Measurements from ENCODE around the gene BFSP2. TPM values are rescaled to one million over a fixed set of nuclear protein-coding genes. Genes with fewer than 3 reads are reported as not detected.

The BFSP2 gene
- total RNA-seq, 1 donor from 2014 or later = not detected

DNA sequence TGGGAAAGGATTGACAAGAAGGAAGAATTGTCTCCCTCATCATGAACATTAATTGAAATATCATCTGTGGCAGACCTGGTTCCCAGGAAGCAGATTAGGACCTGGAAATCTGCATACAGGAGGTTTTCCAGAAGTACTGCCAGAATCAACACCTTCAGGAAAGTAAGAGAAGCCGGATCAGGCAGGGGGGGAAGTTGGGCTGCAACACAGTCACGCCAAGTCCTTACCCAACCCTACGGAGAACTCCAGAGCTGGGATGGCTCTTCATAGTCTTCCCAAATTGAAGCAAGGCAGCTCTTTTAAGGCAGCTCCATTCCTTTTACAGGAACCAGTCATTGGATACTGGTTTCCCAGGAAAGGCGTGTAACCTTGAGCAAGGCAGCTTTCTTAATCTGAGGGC, 35.2 kb upstream of the BFSP2 start:
- no peak overlapping the region for H3K4me3 ChIP-seq (ENCODE audit: low read depth, low read length)
- TF ChIP-seq, protein P1, sequence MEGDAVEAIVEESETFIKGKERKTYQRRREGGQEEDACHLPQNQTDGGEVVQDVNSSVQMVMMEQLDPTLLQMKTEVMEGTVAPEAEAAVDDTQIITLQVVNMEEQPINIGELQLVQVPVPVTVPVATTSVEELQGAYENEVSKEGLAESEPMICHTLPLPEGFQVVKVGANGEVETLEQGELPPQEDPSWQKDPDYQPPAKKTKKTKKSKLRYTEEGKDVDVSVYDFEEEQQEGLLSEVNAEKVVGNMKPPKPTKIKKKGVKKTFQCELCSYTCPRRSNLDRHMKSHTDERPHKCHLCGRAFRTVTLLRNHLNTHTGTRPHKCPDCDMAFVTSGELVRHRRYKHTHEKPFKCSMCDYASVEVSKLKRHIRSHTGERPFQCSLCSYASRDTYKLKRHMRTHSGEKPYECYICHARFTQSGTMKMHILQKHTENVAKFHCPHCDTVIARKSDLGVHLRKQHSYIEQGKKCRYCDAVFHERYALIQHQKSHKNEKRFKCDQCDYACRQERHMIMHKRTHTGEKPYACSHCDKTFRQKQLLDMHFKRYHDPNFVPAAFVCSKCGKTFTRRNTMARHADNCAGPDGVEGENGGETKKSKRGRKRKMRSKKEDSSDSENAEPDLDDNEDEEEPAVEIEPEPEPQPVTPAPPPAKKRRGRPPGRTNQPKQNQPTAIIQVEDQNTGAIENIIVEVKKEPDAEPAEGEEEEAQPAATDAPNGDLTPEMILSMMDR (IDR thresholded peaks at IDR 0.05; ENCODE audit: insufficient read depth, low read length, poor library complexity, severe bottlenecking) = no peak
- peaks cover 2% of the 10 kb centered on the region for H3K27me3 ChIP-seq (ENCODE audit: control insufficient read depth, insufficient read depth, low read length)
- DNase-seq (ENCODE audit: low read depth) = no peak
- no peaks in the 10 kb centered on the region for H3K36me3 ChIP-seq (ENCODE audit: control insufficient read depth, insufficient read depth, low read length)

DNA sequence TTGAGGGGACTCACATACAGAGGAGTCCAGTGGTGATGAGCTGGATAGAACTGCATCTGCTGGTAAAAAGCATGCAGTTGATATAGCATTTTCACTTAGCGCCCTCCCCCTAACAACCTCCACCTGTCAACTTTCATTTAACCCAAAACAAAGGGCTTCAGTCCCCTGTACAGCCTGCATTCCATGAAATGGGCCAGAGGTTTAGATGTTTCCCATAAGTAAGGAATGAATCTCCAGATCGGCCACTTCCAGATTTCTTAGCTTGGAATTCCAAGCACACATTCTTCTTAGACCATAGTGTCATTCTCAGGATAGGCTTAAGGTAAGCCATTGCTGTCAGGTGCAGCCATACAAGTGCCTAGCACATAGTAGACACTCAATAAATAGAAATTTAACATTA, 32.9 kb upstream of the BFSP2 start:
- TF ChIP-seq, protein P1 (IDR thresholded peaks at IDR 0.05; ENCODE audit: insufficient read depth, low read length, poor library complexity, severe bottlenecking) = no peak
- peaks cover 2% of the 10 kb centered on the region for H3K27me3 ChIP-seq (ENCODE audit: control insufficient read depth, insufficient read depth, low read length)
- H3K36me3 ChIP-seq (ENCODE audit: control insufficient read depth, insufficient read depth, low read length) = no peaks in the 10 kb centered on the region
- DNase-seq (ENCODE audit: low read depth) = no peak
- no peak overlapping the region for H3K4me3 ChIP-seq (ENCODE audit: low read depth, low read length)

DNA sequence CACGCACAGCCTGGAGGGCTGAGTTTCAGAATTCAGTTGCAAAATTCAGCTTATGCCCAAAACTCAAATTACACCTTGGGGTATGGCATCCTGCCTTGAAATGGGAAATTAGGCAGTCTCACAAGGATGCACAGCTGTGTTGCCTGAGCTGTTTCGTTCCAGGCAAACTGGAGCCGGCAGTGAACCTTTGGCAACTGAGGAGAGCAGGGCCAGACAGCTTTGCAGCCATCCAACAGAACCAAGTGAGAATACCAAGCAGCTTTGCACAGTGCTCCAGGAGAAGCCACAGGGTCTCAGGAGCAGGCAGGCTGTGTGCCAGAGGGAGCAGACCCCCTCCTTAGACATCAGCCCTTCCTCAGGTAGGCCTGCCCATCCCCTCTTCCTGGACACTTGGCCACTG, 32.5 kb upstream of the BFSP2 start:
- Histone ChIP-seq H3K27me3 (ENCODE audit: control insufficient read depth, insufficient read depth, low read length) (peaks cover 2% of the 10 kb centered on the region), H3K4me3 (ENCODE audit: low read depth, low read length) (no peak overlapping the region), H3K36me3 (ENCODE audit: control insufficient read depth, insufficient read depth, low read length) (no peaks in the 10 kb centered on the region)
- TF ChIP-seq, protein P1 (IDR thresholded peaks at IDR 0.05; ENCODE audit: insufficient read depth, low read length, poor library complexity, severe bottlenecking) = no peak
- no peak for DNase-seq (ENCODE audit: low read depth)

DNA sequence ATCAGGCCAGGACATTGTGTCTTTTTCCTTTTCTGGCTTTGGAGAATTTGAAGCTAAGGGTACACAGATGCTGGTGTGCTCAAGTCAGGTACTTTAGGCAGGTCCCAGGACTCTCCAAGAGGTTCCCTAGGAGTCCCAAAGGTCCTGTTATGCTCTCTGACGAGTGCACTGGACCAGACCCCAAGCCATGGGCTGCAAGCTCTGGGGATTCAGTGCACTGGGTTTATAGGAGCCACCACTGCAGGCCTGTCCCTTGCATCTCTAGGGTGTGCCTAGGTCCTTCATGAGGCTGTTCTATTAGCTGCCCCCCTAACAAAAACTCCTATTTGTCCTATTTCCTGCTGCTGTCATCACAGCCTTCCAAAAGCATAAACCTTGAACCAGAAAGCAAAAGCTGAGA, 31.9 kb upstream of the BFSP2 start:
- no peaks in the 10 kb centered on the region for H3K36me3 ChIP-seq (ENCODE audit: control insufficient read depth, insufficient read depth, low read length)
- DNase-seq (ENCODE audit: low read depth) = no peak
- TF ChIP-seq, protein P1 (IDR thresholded peaks at IDR 0.05; ENCODE audit: insufficient read depth, low read length, poor library complexity, severe bottlenecking) = no peak
- H3K27me3 ChIP-seq (ENCODE audit: control insufficient read depth, insufficient read depth, low read length) = peaks cover 2% of the 10 kb centered on the region
- H3K4me3 ChIP-seq (ENCODE audit: low read depth, low read length) = no peak overlapping the region

DNA sequence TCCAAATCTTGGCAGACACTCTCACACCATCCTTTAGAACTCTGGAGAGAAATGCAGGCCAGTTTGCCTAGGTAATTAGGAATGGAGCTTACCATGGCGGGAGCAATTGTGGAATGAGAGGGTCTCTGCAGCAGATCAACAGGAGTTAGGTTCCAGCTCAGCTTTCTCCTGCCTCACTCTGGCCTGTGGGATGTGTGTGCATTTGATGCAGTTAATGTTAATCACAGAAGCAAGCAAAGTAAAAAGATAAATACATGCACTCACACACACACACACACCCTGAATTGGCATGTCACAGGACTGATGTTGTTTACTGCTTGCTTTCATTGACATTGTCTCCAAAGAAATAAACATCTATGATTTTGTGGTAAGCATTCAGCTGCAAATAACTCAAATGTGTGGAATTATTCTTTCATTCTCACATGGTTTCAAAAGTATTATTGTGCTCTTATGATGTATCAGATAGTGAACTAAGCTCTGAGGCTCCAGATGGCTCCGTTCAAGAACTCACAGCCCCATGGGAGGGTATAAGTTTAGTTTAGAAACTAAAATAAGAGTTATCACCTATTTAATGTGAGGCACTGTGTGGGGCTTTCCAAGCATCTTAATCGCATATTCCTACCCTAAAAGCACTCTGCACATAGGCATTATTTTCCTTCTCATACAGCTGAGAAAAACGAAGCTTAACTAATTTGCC, 31.3 kb upstream of the BFSP2 start:
- peaks cover 2% of the 10 kb centered on the region for H3K27me3 ChIP-seq (ENCODE audit: control insufficient read depth, insufficient read depth, low read length)
- TF ChIP-seq, protein P1 (IDR thresholded peaks at IDR 0.05; ENCODE audit: insufficient read depth, low read length, poor library complexity, severe bottlenecking) = no peak
- no peak for DNase-seq (ENCODE audit: low read depth)

DNA sequence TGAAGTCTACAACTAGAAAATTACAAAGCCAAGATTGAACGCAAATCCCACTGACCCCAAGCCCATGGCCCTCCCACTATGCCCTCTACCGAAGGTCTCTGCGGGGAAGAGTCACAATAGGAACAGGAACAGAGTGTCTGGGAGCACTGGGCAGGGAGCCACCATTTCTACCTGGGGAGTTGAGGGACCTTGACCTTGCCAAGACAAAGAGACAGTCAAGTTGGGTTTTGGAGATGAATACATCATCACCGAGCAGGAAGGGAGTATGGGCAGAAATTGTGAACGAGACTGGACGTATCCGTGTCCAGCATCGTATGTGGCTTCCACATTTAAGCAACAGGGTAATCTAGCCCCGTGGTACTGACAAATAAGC, 30.8 kb upstream of the BFSP2 start:
- no peak overlapping the region for H3K4me3 ChIP-seq (ENCODE audit: low read depth, low read length)
- peaks cover 2% of the 10 kb centered on the region for H3K27me3 ChIP-seq (ENCODE audit: control insufficient read depth, insufficient read depth, low read length)
- no peaks in the 10 kb centered on the region for H3K36me3 ChIP-seq (ENCODE audit: control insufficient read depth, insufficient read depth, low read length)
- no peak for DNase-seq (ENCODE audit: low read depth)
- TF ChIP-seq, protein P1 (IDR thresholded peaks at IDR 0.05; ENCODE audit: insufficient read depth, low read length, poor library complexity, severe bottlenecking) = no peak

More for the DNA sequence above, 31.3 kb upstream of the BFSP2 start:
- Histone ChIP-seq H3K4me3 (ENCODE audit: low read depth, low read length) (no peak overlapping the region), H3K36me3 (ENCODE audit: control insufficient read depth, insufficient read depth, low read length) (no peaks in the 10 kb centered on the region)
